Left ventricle myocardium superior (tissue), 1 donor: ENCODE measurements around the gene GNB1. TPM values are rescaled to one million over a fixed set of nuclear protein-coding genes. Genes with fewer than 3 reads are reported as not detected.
"Not testable (repeated sequence)": the region's sequence is repeated elsewhere in the genome, so short reads cannot be mapped to it uniquely, and the experiment has no call there.

Experiments
- ATAC-seq: fragments of 200-7000 bp; cut with Tn5 transposase; one replicate; pipeline ENCODE4 v1.9.1; 2020; ENCODE audit warnings: mild to moderate bottlenecking, moderate library complexity
- DNase-seq: peaks from one replicate; pipeline ENCODE4 v3.0.0-alpha.2; 2020
- intact Hi-C: fragments of 100-400 bp; cut with micrococcal nuclease; formaldehyde crosslinking; loops from one replicate; pipeline ENCODE4 v1.11.0; 2022
- total RNA-seq: library from RNA; stranded (reverse); fragmentation: NEBNext Ultra II Directional; extraction: Animal tissue kit (Norgen Biotek cat#: 25700); gene quantifications from one replicate; pipeline ENCODE4 v1.2.1, GENCODE V29; 2021
- donor health status: DM: no; HTN: yes; CAD: no; lungs with severe emphysema.

The GNB1 gene
- total RNA-seq, 1 donor from 2014 or later: 172 TPM

- ATAC-seq: not testable (repeated sequence)
Observed at GRCh38 chr1:1741013-1741412, 149.9 kb downstream of the GNB1 start.

GRCh38 chr1:1738799-1739337 is 152.0 kb downstream of the GNB1 start:
- intact Hi-C loops, ATAC-seq: not testable (repeated sequence)

More at GRCh38 chr1:1741013-1741412, 149.9 kb downstream of the GNB1 start:
- intact Hi-C loops, DNase-seq: not testable (repeated sequence)

DNA sequence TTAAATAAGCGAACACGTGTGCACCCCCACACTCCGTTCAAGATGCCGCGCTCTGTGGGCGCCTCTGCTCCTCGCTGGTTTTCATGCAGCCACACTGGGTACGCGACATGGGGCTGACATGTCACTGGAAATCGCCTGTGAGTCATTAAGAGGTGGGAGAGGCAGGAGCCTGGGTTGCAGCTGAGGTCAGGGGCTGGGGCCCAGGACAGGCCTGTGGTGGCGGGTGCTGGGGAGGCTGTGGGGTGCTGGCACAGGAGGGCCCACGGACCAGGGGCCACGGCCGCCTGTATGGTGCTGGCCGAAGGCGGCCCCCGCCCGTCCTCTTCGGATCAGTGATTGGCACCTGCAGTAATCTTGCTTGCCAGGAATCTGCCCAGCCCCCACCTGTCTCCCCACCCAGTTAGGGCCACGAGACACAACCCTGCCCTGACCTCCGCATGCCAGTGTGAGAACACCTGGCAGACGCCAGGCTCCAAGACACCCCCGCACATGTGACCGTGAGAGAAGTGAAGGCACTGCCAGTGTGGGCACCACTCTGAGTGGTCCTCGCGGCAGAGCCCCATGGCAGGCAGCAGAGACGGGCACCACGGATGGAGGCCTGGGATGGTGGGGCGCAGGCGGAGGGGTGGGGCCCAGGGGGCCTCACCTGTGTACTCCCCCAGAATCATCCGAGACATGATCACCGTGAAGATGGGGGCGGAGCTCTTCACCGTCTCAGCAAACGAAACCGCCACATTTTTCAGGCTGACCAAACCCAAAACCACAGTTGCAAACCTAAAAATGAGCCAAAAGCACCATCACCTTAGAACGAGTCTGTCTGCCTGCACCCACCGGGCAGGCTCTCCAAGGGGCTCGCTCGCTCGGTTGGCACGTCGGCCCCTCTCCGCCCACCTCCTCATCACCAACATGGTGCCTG is 153.0 kb downstream of the GNB1 start:
- intact Hi-C loops, DNase-seq, ATAC-seq: not testable (repeated sequence)

More at GRCh38 chr1:1738799-1739337, 152.0 kb downstream of the GNB1 start:
- DNase-seq: not testable (repeated sequence)

Other genes starting within 250 kb of the GNB1 start
- gene CDK11B, start 232.1 kb downstream of the GNB1 start, total RNA-seq: 26.1 TPM
- 25.3 TPM for gene SLC35E2B, start 198.3 kb downstream of the GNB1 start, total RNA-seq
- gene CDK11A, start 166.7 kb downstream of the GNB1 start, total RNA-seq: 22.3 TPM
- 24.4 TPM for gene NADK, start 112.6 kb downstream of the GNB1 start, total RNA-seq
- not detected for gene CALML6, start 24.2 kb upstream of the GNB1 start, total RNA-seq
- 1.7 TPM for gene TMEM52, start 28.2 kb upstream of the GNB1 start, total RNA-seq
- gene CFAP74, start 112.7 kb upstream of the GNB1 start, total RNA-seq: not detected
- gene GABRD, start 128.3 kb upstream of the GNB1 start, total RNA-seq: 0.20 TPM
- 20.8 TPM for gene PRKCZ, start 159.3 kb upstream of the GNB1 start, total RNA-seq